GM19351 (cell line): ENCODE results near the gene ZNF37A.
A peak's percentile ranks its signal among the peaks of the same experiment; 100 is the strongest.
"Not testable (repeated sequence)": the region's sequence is repeated elsewhere in the genome, so short reads cannot be mapped to it uniquely, and the experiment has no call there.

ENCODE experiments used
- ATAC-seq: cut with Tn5 transposase; IDR thresholded peaks from one replicate; pipeline ENCODE4 v1.9.1; 2021; ENCODE audit warnings: mild to moderate bottlenecking, moderate library complexity; ENCODE audit not compliant: unreplicated experiment

Gene ZNF37A

GRCh38 chr10:38094158-38094926 is at the start of gene ZNF37A:
TSS of gene ZNF37A (plus strand) at chr10:38094337. CDS start at chr10:38096618, 2,281 bp downstream.
- ATAC-seq, result peak; percentile 96

DNA sequence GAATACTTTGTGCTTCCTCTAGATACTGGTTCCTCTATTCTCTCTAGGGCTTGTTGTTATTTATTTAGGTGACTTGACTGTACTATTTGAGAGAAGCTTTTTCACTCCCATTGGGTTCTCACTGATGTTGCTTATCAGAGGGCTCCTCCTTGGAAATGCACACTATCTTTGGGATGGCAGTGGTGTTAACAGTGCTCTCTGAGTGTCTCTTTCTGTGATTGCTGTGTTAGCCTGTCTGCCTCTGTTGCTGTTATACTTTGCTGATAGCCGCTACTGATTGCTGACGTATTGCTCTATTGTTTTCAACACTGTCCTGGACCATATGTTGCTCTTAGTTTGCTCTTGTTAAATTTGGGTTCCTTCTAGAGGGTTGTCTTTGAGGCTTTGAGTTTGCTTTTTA is 49.0 kb upstream of the ZNF37A start:
- no peak for ATAC-seq

- ATAC-seq, result peak; percentile 87
Observed at GRCh38 chr10:38047666-38048065, 46.5 kb upstream of the ZNF37A start.

- ATAC-seq, result no peak
Observed at GRCh38 chr10:38050212-38050611, 43.9 kb upstream of the ZNF37A start.

DNA sequence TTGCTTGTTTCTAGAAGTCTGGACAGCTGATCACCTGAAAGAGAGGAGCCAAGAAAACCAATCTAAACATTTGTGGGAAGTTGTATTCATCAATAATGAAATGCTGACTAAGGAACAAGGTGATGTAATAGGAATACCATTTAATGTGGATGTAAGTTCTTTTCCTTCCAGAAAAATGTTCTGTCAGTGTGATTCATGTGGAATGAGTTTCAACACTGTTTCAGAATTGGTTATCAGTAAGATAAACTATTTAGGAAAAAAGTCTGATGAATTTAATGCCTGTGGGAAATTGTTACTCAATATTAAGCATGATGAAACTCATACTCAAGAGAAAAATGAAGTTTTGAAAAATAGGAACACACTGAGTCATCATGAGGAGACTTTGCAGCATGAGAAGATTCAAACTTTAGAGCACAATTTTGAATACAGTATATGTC is 39.8 kb upstream of the ZNF37A start:
- no peak for ATAC-seq

- not testable (repeated sequence) for ATAC-seq
Observed at GRCh38 chr10:38055274-38055894, 38.8 kb upstream of the ZNF37A start.

DNA sequence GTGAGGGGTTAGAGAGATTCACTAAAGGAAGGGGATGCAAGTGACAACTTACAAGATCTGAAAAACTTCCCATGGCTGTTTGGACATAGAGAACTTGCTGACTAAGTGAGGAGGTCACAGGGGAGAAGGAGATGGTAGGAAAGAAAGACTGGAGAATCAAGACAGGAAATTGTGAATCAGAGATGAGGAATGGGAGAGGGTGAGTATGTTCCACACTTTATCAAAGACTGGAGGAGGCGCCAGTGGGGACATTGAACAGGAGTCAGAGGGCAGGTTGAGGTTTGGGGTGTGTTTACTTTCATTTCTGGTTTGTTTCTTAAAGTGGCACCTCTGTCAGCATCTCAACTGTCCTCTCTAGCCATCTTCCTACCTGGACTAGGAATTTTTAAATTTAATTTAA is 24.5 kb upstream of the ZNF37A start:
- ATAC-seq, result not testable (repeated sequence)

- ATAC-seq, result no peak
Observed at GRCh38 chr10:38070501-38070900, 23.6 kb upstream of the ZNF37A start.

GRCh38 chr10:38072552-38072951 is 21.6 kb upstream of the ZNF37A start:
- peak; percentile 56 for ATAC-seq

GRCh38 chr10:38076687-38077086 is 17.4 kb upstream of the ZNF37A start:
- no peak for ATAC-seq

GRCh38 chr10:38093318-38093717 is 819 bp upstream of the ZNF37A start:
- ATAC-seq, result not testable (repeated sequence)

- peak; percentile 27 for ATAC-seq
Observed at GRCh38 chr10:38093816-38094157, 350 bp upstream of the ZNF37A start.

- no peak for ATAC-seq
Observed at GRCh38 chr10:38094927-38095574, 914 bp downstream of the ZNF37A start.

GRCh38 chr10:38102880-38103279 is 8.7 kb downstream of the ZNF37A start:
- ATAC-seq, result no peak

DNA sequence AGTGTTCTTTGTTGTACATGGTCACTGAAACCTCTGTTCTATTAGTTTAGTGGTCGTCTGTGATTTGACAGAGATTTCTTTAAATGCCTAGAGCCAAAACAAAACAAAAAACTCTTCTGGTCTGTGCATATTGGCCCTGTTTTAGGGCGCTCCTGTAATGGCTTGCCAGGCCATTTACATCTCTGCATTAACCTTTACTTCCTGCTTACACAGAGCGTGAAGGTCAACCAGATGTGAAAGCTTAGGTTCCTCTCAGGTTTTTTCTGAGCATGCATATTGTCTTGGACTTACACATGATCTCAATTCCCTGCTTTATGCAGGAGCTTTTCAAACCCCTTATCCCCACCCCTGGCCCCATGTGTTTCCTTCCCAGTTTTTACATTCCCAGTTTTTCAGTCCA is 9.6 kb downstream of the ZNF37A start:
- no peak for ATAC-seq

DNA sequence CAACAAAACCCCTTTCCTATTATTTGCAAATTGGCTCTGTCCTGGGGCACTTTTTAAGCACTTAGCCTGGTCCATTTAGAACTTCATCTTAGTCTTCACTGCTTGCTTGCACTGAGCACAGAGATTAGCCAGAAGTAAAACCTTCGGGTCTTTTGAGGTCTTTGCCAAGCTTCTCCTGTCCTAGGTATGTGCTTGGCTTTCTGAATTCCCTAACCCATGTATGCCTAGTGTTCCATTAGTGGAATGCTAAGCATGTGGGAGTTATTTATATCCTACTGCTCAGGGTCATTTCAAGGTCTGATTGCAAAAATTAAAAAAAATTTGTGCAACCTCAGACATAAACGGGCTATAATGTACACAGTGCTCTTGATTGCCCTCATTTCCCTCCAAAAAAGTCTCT is 18.0 kb downstream of the ZNF37A start:
- no peak for ATAC-seq

- no peak for ATAC-seq
Observed at GRCh38 chr10:38118072-38118807, 24.1 kb downstream of the ZNF37A start.

DNA sequence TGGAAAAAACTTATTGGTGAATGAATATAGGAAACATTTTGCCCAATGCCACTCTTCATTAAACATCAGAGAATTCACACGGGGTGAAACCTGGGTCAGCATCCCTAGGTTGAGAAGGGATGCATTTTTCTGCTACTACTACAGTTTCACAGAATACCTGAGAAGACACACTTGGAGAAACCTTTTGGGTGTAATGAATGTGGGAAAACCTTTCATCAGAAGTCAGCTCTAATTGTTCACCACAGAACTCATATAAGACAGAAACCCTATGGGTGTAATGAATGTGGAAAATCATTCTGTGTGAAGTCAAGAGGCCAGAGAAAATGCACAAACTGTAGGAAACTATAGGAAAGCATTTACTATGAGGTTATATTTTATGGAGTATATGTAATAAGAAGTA is 24.9 kb downstream of the ZNF37A start:
- no peak for ATAC-seq

DNA sequence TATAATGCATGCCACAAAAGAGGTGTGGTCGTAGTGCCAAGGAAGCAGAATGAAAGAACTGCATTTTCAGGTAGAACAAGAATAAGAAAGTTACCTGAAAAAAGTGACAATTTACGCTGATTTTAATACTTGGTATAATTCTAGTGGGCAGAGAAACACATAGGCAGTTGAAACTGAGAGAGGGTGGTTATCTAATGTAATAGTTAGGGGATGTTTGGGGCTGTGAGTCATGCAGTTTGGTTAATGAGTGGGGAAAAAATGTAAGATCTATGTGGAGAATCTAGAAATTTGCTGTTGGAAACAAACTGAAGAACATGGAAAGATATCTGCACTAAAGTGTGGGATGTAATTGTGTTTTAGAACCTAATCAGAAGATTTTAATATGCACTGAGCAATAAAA is 33.7 kb downstream of the ZNF37A start:
- no peak for ATAC-seq

DNA sequence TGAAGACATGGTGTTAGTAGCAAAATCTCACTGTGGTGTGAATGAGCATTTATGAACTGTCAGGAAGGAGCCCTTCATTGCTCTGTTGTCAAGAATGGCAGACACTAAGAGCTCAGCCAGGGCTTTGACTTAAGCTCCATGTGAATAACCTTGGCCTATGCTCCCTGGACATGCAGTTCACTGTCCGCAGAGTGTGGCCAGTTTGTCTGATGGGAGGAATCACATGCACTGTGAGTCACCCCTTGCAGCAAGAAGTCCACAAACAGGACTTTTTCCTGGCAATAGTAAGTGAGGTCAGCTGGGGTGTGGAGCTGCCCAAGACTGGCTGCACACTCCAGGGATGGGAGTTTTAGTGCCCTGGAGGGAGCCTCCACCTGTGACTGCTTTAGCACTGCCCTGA is 49.5 kb downstream of the ZNF37A start:
- ATAC-seq, result no peak

GRCh38 chr10:38146579-38147333 is 52.6 kb downstream of the ZNF37A start:
- ATAC-seq, result no peak
